ENCODE results near the gene RGS6.

GRCh38 chr14:72512925-72513324 lies 580.7 kb downstream of the RGS6 start:
- TF ChIP-seq EP300 (IDR thresholded peaks at IDR 0.05) (no peak), CTCF (IDR thresholded peaks at IDR 0.05) (no peak)
